GM19372 (cell line): ENCODE results near the gene PLPPR3.

Source experiments
- ATAC-seq: cut with Tn5 transposase; IDR thresholded peaks from one replicate; pipeline ENCODE4 v1.9.1; 2021; ENCODE audit warnings: mild to moderate bottlenecking, low read depth, moderate library complexity; ENCODE audit not compliant: unreplicated experiment

PLPPR3 gene, protein sequence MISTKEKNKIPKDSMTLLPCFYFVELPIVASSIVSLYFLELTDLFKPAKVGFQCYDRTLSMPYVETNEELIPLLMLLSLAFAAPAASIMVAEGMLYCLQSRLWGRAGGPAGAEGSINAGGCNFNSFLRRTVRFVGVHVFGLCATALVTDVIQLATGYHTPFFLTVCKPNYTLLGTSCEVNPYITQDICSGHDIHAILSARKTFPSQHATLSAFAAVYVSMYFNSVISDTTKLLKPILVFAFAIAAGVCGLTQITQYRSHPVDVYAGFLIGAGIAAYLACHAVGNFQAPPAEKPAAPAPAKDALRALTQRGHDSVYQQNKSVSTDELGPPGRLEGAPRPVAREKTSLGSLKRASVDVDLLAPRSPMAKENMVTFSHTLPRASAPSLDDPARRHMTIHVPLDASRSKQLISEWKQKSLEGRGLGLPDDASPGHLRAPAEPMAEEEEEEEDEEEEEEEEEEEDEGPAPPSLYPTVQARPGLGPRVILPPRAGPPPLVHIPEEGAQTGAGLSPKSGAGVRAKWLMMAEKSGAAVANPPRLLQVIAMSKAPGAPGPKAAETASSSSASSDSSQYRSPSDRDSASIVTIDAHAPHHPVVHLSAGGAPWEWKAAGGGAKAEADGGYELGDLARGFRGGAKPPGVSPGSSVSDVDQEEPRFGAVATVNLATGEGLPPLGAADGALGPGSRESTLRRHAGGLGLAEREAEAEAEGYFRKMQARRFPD

DNA sequence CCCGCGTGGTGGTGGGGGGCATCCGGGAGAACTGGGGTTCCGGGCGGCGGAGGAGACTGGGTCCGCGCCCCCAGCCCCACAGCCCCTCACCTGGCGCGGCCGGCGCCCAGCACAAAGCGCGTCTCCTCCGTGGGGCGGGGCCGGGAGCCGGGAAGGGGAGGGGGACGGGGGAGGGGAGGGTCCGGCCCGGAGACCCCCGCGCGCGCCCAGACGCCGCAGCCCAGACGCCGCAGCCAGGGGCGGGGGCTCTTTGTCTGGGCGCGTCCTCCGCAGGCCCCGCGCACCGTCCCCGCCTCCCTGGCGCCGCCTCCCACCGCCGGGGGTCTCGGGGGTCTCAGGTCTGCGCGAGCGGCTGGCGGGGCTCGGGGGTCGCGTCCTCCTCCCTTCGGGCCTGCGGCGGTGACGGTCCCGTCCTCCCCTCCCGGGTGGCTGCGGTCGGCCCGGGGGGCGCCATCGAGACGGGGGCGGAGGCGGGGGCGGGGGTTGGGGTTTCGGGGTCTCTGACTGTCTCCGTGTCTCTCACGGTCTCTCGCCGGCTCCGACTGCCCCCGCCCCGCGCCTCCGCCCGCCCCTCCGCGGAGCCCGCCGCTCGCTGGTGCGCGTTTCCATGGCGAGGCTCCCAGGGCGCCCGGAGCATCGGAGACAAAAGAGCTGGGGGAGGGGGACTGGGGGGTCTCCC is at the start of gene PLPPR3:
TSS of gene PLPPR3 (minus strand) at position 131 of the 679 bp plus-strand sequence. CDS start 396 bp downstream, outside the sequence.
- ATAC-seq = no peak

DNA sequence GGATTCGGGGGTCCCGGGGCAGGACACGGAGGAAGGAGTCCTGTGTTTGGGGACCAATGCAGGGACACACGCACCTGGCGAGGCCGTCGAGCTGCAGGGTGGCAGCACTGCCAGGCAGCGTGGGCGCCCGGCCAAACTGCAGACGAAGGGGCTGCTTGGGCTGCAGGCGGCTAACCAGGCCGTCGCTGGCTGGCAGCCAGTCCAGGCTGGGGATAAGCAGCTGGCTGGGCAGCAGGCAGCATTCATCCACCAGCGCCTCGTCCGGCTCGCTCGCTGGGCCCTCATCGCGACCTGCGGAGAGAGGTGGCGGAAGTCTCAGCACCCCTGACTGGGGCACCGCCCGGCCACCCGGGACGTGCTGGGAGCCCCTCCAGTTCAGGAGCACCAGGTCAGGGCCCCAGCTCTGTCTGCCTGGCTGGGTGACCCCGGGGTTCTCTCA is 49.2 kb upstream of the PLPPR3 start:
- ATAC-seq = no peak

DNA sequence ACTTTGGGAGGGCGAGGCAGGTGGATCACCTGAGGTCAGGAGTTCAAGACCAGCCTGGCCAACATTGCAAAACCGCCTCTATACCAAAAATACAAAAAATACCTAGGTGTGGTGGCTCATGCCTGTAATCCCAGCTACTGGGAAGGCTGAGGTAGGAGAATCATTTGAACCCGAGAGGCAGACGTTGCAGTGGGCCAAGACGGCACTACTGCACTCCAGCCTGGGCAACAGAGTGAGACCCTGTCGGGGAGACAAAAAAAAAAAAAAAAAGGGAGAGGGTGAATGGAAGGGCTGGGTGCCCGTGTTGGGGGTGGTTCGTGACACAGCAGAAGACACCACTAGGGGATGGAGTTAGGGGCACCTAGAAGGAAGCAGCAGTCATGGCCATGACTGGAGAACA is 48.6 kb upstream of the PLPPR3 start:
- ATAC-seq = no peak

DNA sequence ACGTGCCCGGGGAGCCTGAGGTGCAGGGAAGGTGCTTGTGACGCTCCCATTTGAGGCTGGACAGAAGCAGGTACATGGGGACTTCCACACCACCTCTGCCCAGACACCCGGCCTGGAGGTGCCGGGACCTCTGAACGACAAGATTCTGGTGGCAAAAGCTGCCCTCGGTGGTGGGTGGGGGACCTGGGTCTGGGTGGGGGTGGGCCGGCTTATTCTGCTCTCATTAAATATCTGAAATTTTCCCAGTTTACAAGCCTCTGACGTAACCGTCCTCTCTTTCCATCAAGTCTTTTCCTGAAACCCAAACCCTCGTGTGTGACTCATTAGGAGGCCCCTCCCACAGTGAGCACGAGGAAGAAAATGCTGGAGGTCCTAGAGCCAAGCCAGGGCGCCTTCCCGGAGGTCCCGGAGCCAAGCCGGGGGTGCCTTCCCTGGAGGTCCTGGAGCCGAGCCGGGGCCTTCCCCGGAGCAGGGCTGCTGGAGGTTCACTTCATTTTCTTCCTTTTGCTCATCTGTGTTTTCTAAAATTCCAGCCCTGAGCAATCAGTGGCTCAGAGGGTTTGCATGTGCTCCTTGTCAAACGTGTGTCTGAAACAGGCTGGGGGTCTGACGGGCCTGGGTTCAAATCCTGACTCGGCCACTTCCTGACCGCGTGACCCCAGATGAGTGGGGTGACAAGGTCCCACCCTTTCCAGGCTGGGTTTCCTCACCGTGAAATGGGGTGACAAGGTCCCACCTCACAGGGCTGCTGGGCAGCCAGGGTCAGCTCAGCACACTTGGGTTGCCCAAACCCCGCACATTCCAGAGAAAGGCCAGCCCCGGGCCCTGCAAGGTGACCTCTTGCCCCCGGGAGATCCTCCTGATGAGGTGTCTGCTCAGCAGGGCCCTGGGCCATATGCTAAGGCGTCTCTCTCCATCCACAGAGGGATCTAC is 47.8 kb upstream of the PLPPR3 start:
- ATAC-seq = no peak

DNA sequence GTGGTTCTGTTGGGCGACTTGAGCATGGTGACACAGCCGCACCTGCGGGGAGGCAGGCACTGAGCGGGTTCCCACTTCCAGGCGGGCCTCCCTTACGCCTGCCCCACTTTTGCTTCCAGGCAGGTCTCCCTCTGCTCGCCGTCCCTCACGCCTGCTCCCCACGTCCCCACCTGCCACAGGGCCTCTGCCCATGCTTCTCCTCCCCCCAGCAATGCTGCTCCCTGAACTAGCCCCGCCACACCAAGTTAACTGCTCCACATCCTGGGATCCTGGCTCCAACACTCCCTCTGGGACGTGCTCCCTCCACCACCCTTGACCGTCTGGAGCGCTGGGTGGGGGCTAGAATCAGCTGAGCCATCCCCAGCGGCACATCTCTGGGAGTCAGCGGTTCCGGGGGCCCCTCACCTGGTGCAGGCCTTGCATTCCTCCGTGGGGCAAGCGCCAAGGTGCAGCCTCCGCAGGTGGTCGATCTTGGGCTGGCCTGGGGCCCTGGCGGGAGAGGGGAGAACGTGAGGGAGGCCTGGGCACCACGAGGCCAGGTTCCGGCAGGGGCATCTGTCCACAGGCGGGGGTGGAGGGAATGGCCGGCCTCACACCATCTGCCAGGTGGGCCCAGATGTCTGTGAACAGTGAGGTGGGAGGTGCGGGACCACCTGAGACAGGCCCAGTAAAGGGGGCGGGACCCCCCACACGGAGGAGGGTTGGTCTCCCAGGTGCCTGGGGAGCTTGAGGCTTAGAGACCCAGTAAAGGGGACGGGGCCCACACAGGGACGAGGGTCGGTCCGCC is 46.9 kb upstream of the PLPPR3 start:
- ATAC-seq = no peak

DNA sequence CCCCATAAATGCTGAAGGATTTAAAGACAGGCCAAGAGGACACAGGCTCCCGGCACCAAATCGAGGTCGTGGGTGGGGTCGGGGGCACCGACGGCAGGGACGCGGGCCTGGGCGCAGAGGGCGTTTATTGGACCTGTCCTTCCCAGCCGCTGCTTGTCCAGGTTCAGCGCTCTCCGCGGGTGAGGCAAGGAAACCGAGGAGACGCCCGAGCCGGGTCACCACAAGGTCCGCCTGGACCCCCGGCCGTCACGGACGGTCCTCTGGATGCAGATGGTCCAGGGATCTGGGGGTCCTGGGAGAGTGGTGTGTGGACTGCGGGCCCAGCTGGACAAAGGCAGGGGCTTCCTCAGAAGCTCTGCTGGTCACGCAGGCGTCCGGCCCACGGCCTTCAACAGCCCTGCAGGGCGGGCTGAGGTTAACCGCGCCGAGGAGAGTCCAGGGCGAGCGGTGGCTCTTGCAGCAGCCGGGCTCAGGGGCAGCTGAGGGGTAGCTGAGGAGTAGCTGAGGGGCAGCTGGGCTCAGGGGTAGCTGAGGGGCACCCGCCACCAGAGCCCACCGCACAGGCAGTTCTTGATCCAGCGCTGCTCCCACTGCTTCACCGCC is 46.2 kb upstream of the PLPPR3 start:
- no peak for ATAC-seq

DNA sequence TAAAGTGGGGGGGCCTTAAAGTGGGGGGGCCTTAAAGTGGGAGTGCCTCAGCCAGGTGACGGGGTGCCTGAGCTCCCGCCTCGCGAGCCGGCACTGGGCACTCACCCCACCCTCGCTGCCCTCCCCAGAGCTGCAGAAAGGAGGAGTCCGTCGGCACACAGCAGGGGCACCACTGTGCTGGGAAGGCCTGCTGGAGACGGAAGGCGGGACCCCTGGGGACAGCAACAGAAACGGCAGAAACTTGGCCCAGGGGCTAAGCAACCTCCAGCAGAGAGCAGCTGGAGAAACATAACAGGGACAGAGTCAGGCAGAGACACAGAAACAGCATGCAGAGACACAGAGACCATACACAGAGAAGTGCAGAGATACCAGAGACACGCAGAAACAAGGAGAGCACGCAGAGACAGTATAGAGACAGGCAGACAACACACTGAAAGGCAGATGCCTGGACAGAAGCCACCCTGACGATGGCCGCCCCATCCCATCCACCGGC is 45.6 kb upstream of the PLPPR3 start:
- ATAC-seq = no peak

DNA sequence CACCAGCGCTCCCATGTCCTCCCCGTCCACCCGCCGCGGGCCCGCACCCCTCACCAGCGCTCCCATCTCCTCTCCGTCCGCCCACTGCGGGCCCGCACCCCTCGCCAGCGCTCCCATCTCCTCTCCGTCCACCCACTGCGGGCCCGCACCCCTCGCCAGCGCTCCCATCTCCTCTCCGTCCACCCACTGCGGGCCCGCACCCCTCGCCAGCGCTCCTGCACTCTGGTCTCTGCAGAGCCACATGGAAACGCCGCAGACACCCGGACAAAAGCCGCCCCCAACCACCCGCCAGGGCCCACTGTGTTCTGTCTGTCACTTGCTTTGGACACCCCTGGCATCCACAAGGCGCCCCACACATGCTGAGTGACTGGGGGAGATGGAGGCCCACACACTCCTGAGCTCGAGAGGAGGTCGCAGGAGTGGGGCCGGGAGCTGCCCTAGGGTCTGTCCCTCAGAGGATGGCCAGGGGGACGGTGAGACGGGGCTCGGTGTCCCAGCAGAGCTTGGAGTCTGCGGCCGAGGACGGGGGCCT is 45.1 kb upstream of the PLPPR3 start:
- no peak for ATAC-seq

DNA sequence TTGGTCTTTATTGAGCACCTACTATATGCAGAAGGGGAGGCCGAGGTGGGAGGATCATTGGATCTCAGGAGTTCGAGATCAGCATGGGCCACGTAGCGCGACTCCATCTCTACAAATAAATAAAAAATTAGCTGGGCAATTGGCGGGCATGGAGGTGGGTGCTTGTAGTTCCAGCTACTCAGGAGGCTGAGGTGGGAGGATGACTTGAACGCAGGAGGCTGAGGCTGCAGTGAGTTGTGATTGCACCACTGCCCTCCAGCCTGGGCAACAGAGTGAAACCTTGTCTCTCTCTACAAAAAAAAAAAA is 41.5 kb upstream of the PLPPR3 start:
- no peak for ATAC-seq

DNA sequence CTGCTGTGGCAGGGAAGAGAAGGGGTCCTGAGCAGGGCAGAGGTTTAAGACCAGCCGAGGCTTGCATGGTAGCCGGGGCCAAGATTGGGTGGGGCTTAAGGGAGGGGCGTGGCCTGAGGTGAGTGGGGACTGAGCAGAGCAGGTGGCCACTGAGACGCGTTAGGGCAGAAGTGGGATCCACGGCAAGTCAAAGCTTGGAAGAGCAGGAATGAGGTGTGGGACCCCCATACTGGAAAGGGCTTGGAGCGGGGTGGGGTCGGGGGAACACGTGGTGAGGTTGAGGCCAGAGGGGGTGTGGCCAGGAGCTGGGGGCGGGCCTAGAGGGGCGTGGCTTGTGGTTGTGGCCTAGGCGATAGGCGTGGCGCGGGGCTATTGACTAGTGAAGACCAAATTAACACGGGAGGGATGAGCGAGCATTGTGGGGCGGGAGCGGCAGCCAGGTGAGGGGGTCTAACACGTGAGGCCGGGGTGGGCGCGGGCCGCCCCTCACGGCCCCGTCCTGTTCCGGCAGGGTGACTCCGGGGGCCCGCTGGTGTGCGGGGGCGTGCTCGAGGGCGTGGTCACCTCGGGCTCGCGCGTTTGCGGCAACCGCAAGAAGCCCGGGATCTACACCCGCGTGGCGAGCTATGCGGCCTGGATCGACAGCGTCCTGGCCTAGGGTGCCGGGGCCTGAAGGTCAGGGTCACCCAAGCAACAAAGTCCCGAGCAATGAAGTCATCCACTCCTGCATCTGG is 41.0 kb upstream of the PLPPR3 start:
- ATAC-seq = no peak

DNA sequence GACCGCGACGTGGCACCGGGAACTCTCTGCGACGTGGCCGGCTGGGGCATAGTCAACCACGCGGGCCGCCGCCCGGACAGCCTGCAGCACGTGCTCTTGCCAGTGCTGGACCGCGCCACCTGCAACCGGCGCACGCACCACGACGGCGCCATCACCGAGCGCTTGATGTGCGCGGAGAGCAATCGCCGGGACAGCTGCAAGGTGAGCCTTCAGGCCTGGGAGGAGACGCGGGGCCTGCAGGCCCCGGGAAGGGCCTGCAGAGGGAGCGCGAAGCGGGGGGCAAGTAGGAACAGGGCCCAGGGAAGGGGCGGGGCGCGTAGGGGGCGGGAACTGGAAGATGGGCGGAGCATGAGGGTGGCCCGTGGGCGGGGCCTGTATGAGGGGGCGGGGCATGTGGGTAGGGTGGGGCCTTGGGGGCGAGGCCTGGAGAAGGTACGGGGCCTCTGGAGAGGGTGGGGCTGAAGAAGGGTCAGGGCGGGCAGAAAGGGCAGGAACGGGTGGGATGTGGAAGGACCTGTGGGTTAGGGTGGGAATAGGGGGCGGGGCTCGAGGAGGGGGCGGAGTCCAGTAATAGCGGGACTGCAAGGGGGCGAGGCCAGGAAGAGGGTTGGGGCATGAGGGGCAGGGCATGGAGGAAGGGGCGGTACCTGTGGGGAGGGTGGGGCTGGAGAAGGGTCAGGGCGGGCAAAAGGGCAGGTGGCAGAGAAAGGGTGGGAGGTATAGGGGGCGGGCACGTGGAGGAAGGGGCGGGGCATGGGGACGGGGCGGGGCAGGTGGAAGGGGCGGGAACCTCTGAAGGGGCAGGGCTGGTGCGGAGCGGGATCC is 40.2 kb upstream of the PLPPR3 start:
- ATAC-seq = no peak

DNA sequence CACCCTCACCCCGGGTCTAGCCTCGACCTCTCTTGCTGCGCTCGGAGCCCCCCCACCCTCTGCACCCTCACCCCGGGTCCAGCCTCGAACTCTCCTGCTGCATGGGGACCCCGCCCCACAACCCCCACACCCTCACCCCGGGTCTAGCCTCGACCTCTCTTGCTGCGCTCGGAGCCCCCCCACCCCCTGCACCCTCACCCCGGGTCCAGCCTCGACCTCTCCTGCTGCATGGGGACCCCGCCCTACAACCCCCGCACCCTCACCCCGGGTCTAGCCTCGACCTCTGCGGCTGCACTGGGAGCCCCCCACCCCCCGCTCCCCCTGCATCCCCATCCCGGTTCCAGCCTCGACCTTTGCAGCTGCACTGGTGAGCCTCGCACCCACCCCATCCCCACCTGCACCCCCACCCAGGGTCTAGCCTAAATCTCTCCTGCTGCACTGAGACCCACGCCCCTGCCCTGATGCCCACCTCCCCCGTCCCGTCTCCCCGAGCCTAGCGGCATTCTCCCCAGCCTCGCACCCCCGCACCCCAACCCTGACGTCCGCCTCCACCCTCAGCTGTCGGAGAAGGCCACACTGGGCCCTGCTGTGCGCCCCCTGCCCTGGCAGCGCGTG is 39.5 kb upstream of the PLPPR3 start:
- no peak for ATAC-seq

DNA sequence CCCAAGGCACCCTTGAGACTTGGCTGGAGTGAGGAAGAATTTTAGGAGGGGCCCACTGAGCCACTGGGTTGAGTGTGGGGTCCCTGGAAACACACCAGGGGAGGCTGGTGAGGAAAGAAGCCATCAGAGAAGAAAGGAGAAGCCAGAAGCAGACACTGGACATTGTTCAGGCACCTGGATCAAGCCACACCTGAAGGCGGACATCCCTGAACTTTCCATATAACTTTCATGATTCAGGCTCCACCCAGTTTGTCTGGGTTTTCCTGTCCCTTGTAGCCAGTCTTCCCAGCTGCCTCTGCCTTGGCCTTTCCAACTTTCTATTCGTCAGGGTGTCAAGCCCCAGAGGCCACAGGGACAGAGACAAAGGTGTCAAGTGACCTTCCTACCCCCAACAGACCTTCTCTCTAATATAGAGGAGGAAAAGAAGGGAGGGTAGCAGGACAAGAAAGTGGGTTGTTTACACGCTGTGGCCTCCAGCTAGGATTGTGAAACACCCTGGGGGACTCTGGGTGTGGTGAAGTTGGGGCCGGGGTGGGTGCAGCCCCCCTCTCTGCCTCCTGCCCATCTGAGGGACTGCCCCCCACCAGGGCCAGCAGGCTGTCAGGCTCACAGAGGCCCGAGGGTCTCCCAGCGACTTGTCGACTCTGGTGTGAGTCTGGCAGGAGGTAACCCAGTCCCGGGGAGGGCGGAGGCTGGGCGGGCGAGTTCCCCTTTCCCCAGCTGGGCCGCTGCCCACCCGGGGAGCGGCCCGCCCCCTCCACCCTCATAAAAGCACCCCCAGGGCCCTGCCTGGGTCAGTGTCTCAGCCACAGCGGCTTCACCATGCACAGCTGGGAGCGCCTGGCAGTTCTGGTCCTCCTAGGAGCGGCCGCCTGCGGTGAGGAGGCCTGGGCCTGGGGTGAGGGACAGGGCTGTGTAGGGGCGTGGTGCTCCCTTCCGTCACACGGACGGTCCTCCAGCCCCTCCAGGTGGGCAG is 37.4 kb upstream of the PLPPR3 start, which contains the start of gene CFD:
TSS of gene CFD (plus strand) at position 797 of the 976 bp plus-strand sequence. CDS start at position 823, 26 bp downstream.
- ATAC-seq = no peak

DNA sequence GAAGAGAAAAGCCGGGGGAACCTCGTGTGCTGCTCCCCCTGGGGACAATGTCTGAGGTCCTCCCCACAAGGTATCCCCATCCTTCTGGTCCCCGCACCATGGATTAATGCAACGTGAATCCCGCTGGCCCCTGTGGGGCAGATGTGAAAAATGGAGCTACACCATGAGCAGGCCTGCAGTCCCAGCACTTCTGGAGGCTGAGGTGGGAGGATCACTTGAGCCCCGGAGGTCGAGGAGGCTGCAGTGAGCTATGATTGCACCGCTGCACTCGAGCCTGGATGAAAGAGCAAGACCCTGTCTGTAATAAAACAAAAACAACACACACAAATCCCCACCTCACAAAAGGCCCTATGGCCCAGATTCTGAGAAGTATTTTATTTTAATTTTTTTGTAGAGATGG is 36.5 kb upstream of the PLPPR3 start:
- no peak for ATAC-seq

DNA sequence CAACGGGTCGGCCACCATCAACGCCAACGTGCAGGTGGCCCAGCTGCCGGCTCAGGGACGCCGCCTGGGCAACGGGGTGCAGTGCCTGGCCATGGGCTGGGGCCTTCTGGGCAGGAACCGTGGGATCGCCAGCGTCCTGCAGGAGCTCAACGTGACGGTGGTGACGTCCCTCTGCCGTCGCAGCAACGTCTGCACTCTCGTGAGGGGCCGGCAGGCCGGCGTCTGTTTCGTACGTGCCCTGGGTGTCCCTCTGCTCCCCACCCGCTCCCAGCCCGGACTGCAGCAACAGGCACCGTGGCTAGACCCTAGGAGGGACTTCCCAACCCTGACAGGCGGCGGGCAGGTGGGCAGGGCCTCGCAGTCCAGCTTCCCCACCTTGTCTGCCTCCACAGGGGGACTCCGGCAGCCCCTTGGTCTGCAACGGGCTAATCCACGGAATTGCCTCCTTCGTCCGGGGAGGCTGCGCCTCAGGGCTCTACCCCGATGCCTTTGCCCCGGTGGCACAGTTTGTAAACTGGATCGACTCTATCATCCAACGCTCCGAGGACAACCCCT is 33.9 kb upstream of the PLPPR3 start:
- no peak for ATAC-seq
